GM13976 (cell line): ENCODE data around the gene TMEM131L.

Experiments
- DNase-seq: peaks from one replicate; pipeline ENCODE4 v3.0.0; 2012; ENCODE audit warnings: low spot score
- CTCF ChIP-seq: IDR thresholded peaks from 2 replicates; pipeline ENCODE4 v1.5.1; 2012; ENCODE audit warnings: borderline replicate concordance, mild to moderate bottlenecking; ENCODE audit not compliant: insufficient read depth; ENCODE audit errors: extremely low read depth, missing control alignments, control extremely low read depth
- in situ Hi-C: fragments of 300-500 bp; cut with MboI; formaldehyde crosslinking; loops from one replicate; pipeline ENCODE4 v1.12.0; 2022; ENCODE audit warnings: low sequenced_read_pairs, mixed read lengths, inconsistent platforms; ENCODE audit not compliant: unreplicated experiment

Gene TMEM131L

DNA sequence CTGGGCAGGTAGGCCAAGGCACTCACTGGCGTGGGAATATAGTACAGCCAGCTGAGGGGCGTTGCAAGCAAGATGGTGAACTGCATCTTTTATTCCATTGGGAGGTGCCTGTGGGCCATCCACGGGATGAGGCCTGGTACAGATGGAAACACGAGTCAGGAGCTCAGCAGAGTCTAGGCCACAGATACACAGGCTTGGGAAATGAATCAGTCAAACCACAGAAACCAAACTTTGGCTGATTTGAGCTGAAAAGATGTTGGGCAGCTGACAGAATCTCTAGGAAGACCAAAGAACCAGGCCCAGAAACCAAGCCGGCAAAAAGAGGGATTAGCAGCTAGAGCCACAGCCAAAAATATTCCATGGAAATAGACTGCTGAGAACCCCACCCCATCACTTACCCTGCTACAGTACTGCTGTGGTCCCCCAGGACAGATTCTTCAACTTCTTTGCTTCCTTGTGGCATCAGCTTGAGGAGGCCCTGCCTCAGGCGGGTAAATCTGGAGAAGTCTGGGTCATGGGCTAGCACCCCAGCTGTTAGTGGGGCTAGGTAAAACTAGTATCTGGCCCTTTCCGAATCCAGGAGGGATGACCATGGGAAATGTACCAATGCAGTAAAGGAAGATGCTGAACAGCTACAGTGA is 75.4 kb downstream of the TMEM131L start:
- no peak for DNase-seq
- TF ChIP-seq CTCF, result no peak
- in situ Hi-C loops, result no loop called here

- no peak for TF ChIP-seq CTCF
- in situ Hi-C loops, result no loop called here
- no peak for DNase-seq
Measured at GRCh38 chr4:153542131-153542530, 76.0 kb downstream of the TMEM131L start.

GRCh38 chr4:153542834-153543233 is 76.7 kb downstream of the TMEM131L start:
- no peak for TF ChIP-seq CTCF
- DNase-seq, result no peak
- in situ Hi-C loops, result no loop called here

- DNase-seq, result no peak
- in situ Hi-C loops, result no loop called here
- no peak for TF ChIP-seq CTCF
Measured at GRCh38 chr4:153543351-153543750, 77.2 kb downstream of the TMEM131L start.

GRCh38 chr4:153545822-153546221 is 79.7 kb downstream of the TMEM131L start:
- no peak for TF ChIP-seq CTCF
- in situ Hi-C loops, result no loop called here
- DNase-seq, result no peak

DNA sequence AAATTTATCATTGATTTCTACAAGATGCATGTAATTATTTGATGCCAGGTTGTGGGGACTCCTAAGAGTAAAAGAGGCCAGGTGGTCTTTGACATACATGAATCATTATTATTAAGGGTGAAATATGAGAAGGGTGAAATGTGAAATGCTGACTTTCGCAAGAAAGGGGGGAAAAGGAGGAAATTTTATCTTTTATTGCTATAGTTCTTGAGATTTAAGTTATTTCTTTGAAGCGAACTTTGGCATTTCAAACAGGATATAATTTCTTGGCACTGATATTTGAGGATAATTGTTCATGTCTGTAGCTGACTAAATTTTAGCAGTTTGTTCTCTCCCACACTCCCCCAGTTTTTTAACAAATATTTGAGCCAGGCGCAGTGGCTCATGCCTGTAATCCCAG is 80.1 kb downstream of the TMEM131L start:
- no peak for TF ChIP-seq CTCF
- DNase-seq, result no peak
- in situ Hi-C loops, result no loop called here
